CD8-positive, alpha-beta memory T cell (primary cell): Measurements from ENCODE around the gene ZG16B. TPM values are rescaled to one million over a fixed set of nuclear protein-coding genes. Genes with fewer than 3 reads are reported as not detected.

Source experiments
- CTCF ChIA-PET: fragments of 350-600 bp; sonication (Branson Sonifier 250); formaldehyde crosslinking; loops from one replicate; lab custom pipeline; 2021; ENCODE audit warnings: antibody characterized with exemption; lab: Charles Lee
- POLR2A ChIA-PET: fragments of 350-600 bp; sonication (Branson Sonifier 250); formaldehyde crosslinking; loops from one replicate; lab custom pipeline; 2021; ENCODE audit warnings: antibody characterized with exemption; lab: Charles Lee
- DNase-seq, 5 donors: peaks; one replicate each; pipeline versions ENCODE4 v3.0.0 to v3.0.0-alpha.2; 2020 to 2022; ENCODE audit warnings: mixed read lengths in 1 of 5
- H3K27ac ChIP-seq: one replicate; pipeline ENCODE4 v1.7.0; 2013; ENCODE audit warnings: low read depth, mild to moderate bottlenecking, low read length, moderate library complexity
- H3K27me3 ChIP-seq: 2 replicates; pipeline ENCODE4 v1.7.0; 2013; ENCODE audit warnings: low read length, mild to moderate bottlenecking; ENCODE audit not compliant: insufficient read depth, poor library complexity, severe bottlenecking
- H3K36me3 ChIP-seq: 2 replicates; pipeline ENCODE4 v1.7.0; 2013; ENCODE audit warnings: mild to moderate bottlenecking, low read length, moderate library complexity; ENCODE audit not compliant: insufficient read depth
- H3K4me1 ChIP-seq: 2 replicates; pipeline ENCODE4 v1.7.0; 2013; ENCODE audit warnings: mild to moderate bottlenecking, low read length, moderate library complexity; ENCODE audit not compliant: insufficient read depth
- H3K4me3 ChIP-seq: 2 replicates; pipeline ENCODE4 v1.7.0; 2013; ENCODE audit warnings: mild to moderate bottlenecking, low read length
- H3K9me3 ChIP-seq: 2 replicates; pipeline ENCODE4 v1.7.0; 2013; ENCODE audit warnings: mild to moderate bottlenecking, low read length
- H3K27ac Mint-ChIP-seq, 8 donors: one replicate each; pipeline ENCODE4 v1.8.0; 2020 to 2021; ENCODE audit warnings: mixed read lengths in 8 of 8, mild to moderate bottlenecking in 6 of 8, inconsistent platforms in 3 of 8, moderate library complexity in 3 of 8
- H3K27me3 Mint-ChIP-seq, 2 donors: one replicate each; pipeline ENCODE4 v1.8.0; 2020 to 2021; ENCODE audit warnings: mixed read lengths in 2 of 2, mild to moderate bottlenecking in 1 of 2, moderate library complexity in 1 of 2
- H3K36me3 Mint-ChIP-seq, 3 donors: one replicate each; pipeline ENCODE4 v1.8.0; 2020 to 2021; ENCODE audit warnings: mixed read lengths in 3 of 3, inconsistent platforms in 1 of 3, mild to moderate bottlenecking in 1 of 3
- H3K4me1 Mint-ChIP-seq, 3 donors: one replicate each; pipeline ENCODE4 v1.8.0; 2020 to 2021; ENCODE audit warnings: mixed read lengths in 3 of 3, inconsistent platforms in 1 of 3, mild to moderate bottlenecking in 1 of 3
- H3K4me3 Mint-ChIP-seq, 7 donors: one replicate each; pipeline ENCODE4 v1.8.0; 2020 to 2021; ENCODE audit warnings: mixed read lengths in 7 of 7, mild to moderate bottlenecking in 6 of 7, moderate library complexity in 4 of 7, inconsistent platforms in 2 of 7
- H3K9me3 Mint-ChIP-seq, 5 donors: one replicate each; pipeline ENCODE4 v1.8.0; 2020 to 2022; ENCODE audit warnings: mixed read lengths in 5 of 5, mild to moderate bottlenecking in 3 of 5, moderate library complexity in 2 of 5, inconsistent platforms in 1 of 5
- polyA plus RNA-seq: library from polyadenylated mRNA; unstranded; fragments of 300-500 nt; fragmentation: Illumina TruSeq; gene quantifications from one replicate; pipeline ENCODE4 v1.2.3, GENCODE V29; 2021
- total RNA-seq, 2 experiments: library from RNA; stranded (reverse); gene quantifications; one replicate each; pipeline ENCODE4 v1.2.3, GENCODE V29; 2021

Gene ZG16B
- total RNA-seq: under 1 TPM; 0.29 to 0.74 TPM
- polyA plus RNA-seq: not detected

- H3K4me3 Mint-ChIP-seq: no peak within 1 kb of the TSS
- Histone ChIP-seq H3K9me3 (no peaks in the 10 kb centered on the region), H3K36me3 (no peaks in the 10 kb centered on the region), H3K4me3 (no peak within 1 kb of the TSS), H3K27ac (no peak within 1 kb of the TSS), H3K4me1 (no peaks in the 10 kb centered on the region), H3K27me3 (peaks cover 3% of the 10 kb centered on the region)
- no peaks in the 10 kb centered on the region for H3K9me3 Mint-ChIP-seq
- ChIA-PET CTCF (no interaction called here), POLR2A (no interaction called here)
- DNase-seq: no peak
- peak within 1 kb of the TSS in 1 of 8 donors; percentile 6 for H3K27ac Mint-ChIP-seq
- peaks cover 1 to 21% of the 10 kb centered on the region in 2 donors for H3K27me3 Mint-ChIP-seq
- H3K36me3 Mint-ChIP-seq: no peaks in the 10 kb centered on the region
- H3K4me1 Mint-ChIP-seq: no peaks in the 10 kb centered on the region
These were observed at the start of gene ZG16B for GRCh38 chr16:2829501-2830354. Gene ZG16B (plus strand): TSS chr16:2830303. CDS start chr16:2830442, 139 bp downstream.

GRCh38 chr16:2782583-2783351, 47.3 kb upstream of the ZG16B start:
- ChIA-PET CTCF (no interaction called here), POLR2A (interaction anchor here (0.5 kb wide), 1 partner anchor 1277 kb away, joined by 4 read pairs; no protein-coding TSS in a partner anchor)

GRCh38 chr16:2783581-2784357, 46.3 kb upstream of the ZG16B start:
- ChIA-PET CTCF (interaction anchor here (1.0 kb wide), 1 partner anchor 85 kb away, joined by 6 read pairs; no protein-coding TSS in a partner anchor), POLR2A (no interaction called here)
- Histone ChIP-seq H3K36me3 (no peaks in the 10 kb centered on the region), H3K9me3 (no peaks in the 10 kb centered on the region), H3K4me1 (peaks cover 20% of the 10 kb centered on the region), H3K4me3 (no peak overlapping the region), H3K27ac (no peak overlapping the region), H3K27me3 (no peaks in the 10 kb centered on the region)
- Mint-ChIP-seq H3K4me3 (peak overlapping the region in 6 of 7 donors; percentile 19 to 78 (median 52)), H3K27me3 (peaks cover 0 to 2% of the 10 kb centered on the region in 2 donors), H3K27ac (peak overlapping the region in 1 of 8 donors; percentile 30), H3K9me3 (no peaks in the 10 kb centered on the region), H3K4me1 (peaks cover 2 to 35% (median 6%) of the 10 kb centered on the region in 3 donors), H3K36me3 (no peaks in the 10 kb centered on the region)
- peak in 1 of 5 donors; percentile 26 for DNase-seq

More at GRCh38 chr16:2782583-2783351, 47.3 kb upstream of the ZG16B start:
- Mint-ChIP-seq H3K27ac (peak overlapping the region in 2 of 8 donors; percentile 21 to 30), H3K36me3 (peaks cover 0 to 4% (median 0%) of the 10 kb centered on the region in 3 donors), H3K9me3 (no peaks in the 10 kb centered on the region), H3K4me1 (peaks cover 12 to 41% (median 16%) of the 10 kb centered on the region in 3 donors), H3K27me3 (peaks cover 0 to 2% of the 10 kb centered on the region in 2 donors), H3K4me3 (peak overlapping the region in 1 of 7 donors; percentile 54)
- no peaks in the 10 kb centered on the region for H3K9me3 ChIP-seq
- peak in 1 of 5 donors; percentile 33 for DNase-seq
- H3K36me3 ChIP-seq: no peaks in the 10 kb centered on the region
- peaks cover 27% of the 10 kb centered on the region for H3K4me1 ChIP-seq
- H3K4me3 ChIP-seq: no peak overlapping the region
- H3K27me3 ChIP-seq: no peaks in the 10 kb centered on the region
- no peak overlapping the region for H3K27ac ChIP-seq

- CTCF ChIA-PET: interaction anchor here (1.0 to 1.1 kb wide), 3 partner anchors 12 to 84 kb away, joined by 3 to 6 read pairs (median 4); no protein-coding TSS in a partner anchor
- POLR2A ChIA-PET: no interaction called here
- peak overlapping the region; percentile 53 for H3K4me3 ChIP-seq
- peaks cover 12% of the 10 kb centered on the region for H3K4me1 ChIP-seq
- H3K36me3 Mint-ChIP-seq: no peaks in the 10 kb centered on the region
- H3K9me3 Mint-ChIP-seq: no peaks in the 10 kb centered on the region
- H3K27me3 ChIP-seq: no peaks in the 10 kb centered on the region
- H3K9me3 ChIP-seq: no peaks in the 10 kb centered on the region
- H3K27ac ChIP-seq: no peak overlapping the region
- H3K27ac Mint-ChIP-seq: peak overlapping the region in 5 of 8 donors; percentile 11 to 77 (median 71)
- H3K4me3 Mint-ChIP-seq: peak overlapping the region; percentile 79 to 96 (median 84)
- H3K36me3 ChIP-seq: no peaks in the 10 kb centered on the region
- peaks cover 0 to 28% (median 5%) of the 10 kb centered on the region in 3 donors for H3K4me1 Mint-ChIP-seq
- peak in 1 of 5 donors; percentile 39 for DNase-seq
- peaks cover 2 to 5% of the 10 kb centered on the region in 2 donors for H3K27me3 Mint-ChIP-seq
These were observed 45.6 kb upstream of the ZG16B start for GRCh38 chr16:2784358-2785100.

- H3K27ac Mint-ChIP-seq: peak overlapping the region in 6 of 8 donors; percentile 11 to 77 (median 64)
- Histone ChIP-seq H3K27ac (no peak overlapping the region), H3K4me1 (peaks cover 12% of the 10 kb centered on the region), H3K36me3 (no peaks in the 10 kb centered on the region), H3K9me3 (no peaks in the 10 kb centered on the region), H3K27me3 (no peaks in the 10 kb centered on the region), H3K4me3 (peak overlapping the region; percentile 53)
- no peaks in the 10 kb centered on the region for H3K9me3 Mint-ChIP-seq
- H3K27me3 Mint-ChIP-seq: peaks cover 8 to 9% of the 10 kb centered on the region in 2 donors
- DNase-seq: peak; percentile 6 to 61 (median 33)
- ChIA-PET POLR2A (interaction anchor here (0.6 kb wide), 1 partner anchor 13 kb away, joined by 4 read pairs; no protein-coding TSS in a partner anchor), CTCF (interaction anchor here (1.0 to 1.1 kb wide), 2 partner anchors 11 to 53 kb away, joined by 3 to 4 read pairs; no protein-coding TSS in a partner anchor)
- H3K4me1 Mint-ChIP-seq: peaks cover 0 to 21% (median 5%) of the 10 kb centered on the region in 3 donors
- no peaks in the 10 kb centered on the region for H3K36me3 Mint-ChIP-seq
- H3K4me3 Mint-ChIP-seq: peak overlapping the region; percentile 79 to 96 (median 84)
These were observed 44.8 kb upstream of the ZG16B start for GRCh38 chr16:2785101-2785991.

- ChIA-PET POLR2A (interaction anchor here (0.6 kb wide), 1 partner anchor 14 kb away, joined by 4 read pairs; no protein-coding TSS in a partner anchor), CTCF (no interaction called here)
- Histone ChIP-seq H3K9me3 (no peaks in the 10 kb centered on the region), H3K4me1 (peaks cover 12% of the 10 kb centered on the region), H3K27ac (no peak overlapping the region), H3K36me3 (no peaks in the 10 kb centered on the region), H3K4me3 (peak overlapping the region; percentile 53), H3K27me3 (no peaks in the 10 kb centered on the region)
- H3K9me3 Mint-ChIP-seq: no peaks in the 10 kb centered on the region
- peak in 1 of 5 donors; percentile 32 for DNase-seq
- no peaks in the 10 kb centered on the region for H3K36me3 Mint-ChIP-seq
- peaks cover 10 to 17% of the 10 kb centered on the region in 2 donors for H3K27me3 Mint-ChIP-seq
- peaks cover 0 to 21% (median 5%) of the 10 kb centered on the region in 3 donors for H3K4me1 Mint-ChIP-seq
- peak overlapping the region in 6 of 7 donors; percentile 23 to 72 (median 54) for H3K4me3 Mint-ChIP-seq
- H3K27ac Mint-ChIP-seq: no peak overlapping the region
These were observed 43.9 kb upstream of the ZG16B start for GRCh38 chr16:2786061-2786825.
